ENCODE results near the gene LAMB2.

LAMB2 gene

GRCh38 chr3:49120096-49120437 is 12.8 kb downstream of the LAMB2 start:
- peak; percentile 19 for DNase-seq

- DNase-seq: no peak
Measured at GRCh38 chr3:49119439-49119838, 13.4 kb downstream of the LAMB2 start.

DNA sequence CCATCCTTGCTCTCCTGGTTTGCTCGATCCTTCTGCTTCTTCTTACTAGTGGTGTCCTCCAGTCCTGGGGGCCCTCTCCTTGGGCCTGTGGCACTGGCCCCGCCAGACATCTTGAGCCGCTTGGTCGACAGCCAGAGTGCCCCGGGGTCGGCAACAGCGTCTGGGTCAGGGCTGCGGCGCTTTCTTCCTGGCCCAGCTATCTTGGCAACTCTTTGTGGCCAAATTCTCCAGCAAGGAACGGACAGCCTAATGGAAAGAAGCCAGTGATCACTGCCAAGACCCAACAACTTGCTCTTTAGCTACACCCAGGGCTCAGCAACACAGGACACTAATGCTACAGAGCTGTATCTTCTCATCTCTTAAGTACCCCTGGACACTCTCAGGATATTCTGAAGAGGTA is 13.8 kb downstream of the LAMB2 start:
- DNase-seq: no peak

DNA sequence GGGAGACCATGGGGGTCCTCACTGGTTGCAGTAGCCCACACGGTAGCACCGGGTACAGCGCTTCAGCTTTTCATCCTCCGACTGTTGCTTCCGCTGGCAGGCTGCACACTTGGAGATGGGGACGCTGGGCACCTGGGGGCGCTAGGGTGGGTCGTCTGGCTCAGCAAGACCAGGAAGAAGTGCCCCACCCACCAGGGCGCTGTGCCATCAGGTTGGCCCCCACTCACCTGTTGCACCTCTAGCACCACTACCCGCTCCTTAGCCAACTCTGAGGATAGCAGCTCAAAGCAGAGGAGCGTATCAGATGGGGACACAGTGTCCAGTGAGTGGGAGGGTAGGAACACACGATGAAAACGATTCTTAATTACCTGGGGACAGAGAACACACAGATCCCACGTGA is 20.6 kb downstream of the LAMB2 start:
- DNase-seq: no peak

- no peak for DNase-seq
Measured at GRCh38 chr3:49111347-49111746, 21.5 kb downstream of the LAMB2 start.

DNA sequence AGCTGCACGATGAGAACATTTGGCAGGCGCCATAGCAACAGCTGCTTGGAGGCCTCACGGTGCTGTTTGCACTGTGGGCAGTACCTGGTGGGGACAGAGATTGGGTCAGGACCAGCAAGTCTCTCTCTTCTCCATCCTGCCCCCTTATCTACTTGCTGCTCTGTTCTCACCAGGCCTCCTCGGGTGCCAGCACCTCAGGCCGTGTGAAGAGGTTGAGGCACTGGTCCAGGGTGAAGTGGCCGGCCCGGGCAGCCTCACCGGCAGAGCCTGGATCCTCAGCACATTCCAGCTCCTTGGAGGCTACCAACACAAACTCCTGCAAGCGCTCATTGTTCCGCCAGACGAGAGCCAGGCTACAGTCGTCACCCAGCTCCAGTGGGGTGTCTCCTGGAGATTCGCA is 22.1 kb downstream of the LAMB2 start:
- DNase-seq: no peak

DNA sequence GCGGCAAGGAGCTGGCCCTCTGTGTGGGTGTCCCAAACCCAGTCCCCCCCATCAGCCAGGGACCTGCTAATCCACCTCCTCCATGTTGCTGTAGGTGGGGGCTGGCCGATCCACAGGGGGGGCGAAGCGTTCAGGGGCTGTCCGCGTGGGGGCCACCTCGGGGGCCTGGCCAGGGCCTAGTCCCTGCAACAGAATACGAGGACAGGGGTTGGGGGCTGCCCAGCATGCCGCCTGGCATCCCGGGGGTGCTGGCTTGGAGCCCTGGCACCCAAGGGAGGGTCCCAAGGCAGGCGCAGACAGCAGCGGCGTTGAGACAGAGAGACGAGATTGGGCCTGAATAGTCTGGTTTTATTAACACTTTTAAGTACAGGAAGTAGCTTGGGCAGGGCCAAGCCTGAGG is 24.5 kb downstream of the LAMB2 start:
- DNase-seq: no peak

DNA sequence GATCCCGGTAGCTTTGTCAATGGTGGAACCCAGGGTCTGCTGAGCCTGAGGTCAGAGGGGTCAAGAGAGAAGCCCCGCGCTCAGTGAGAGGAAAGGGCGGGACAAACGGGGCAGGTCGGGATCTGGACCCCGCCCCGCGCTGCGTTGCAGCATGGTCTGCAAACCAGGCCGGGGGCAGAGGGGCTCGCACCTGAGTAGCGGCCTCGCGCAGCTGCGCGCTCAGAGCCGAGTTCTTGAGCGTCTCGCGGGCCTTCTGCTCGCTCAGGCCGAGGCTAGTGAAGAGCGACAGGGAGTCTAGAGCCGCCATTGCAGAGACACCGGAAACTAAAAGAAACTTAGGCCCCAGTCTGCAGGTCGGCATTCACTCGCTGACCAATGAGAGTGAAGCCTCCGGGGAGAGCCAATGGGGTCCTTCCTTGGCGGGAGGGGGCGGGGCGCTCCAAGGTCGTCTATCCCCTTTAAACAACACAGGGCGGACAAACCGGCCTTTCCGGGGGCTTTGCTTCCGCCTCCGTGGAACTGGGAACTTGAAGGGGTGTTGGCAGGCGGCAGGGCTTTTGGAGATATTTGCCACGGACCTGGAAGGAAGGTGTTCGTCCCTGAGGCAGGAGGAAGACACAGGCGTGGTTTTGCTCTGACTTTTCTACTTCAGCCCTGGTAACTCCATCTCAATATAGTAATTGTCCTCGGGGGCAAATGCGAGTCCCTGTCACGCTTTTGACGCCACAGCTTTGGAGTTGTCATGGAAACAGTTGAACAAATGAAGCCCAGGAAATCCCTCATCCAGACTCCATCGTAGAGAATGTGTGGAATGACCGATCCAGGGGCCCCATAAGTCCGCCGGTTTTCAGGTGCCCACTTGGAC is 28.2 kb downstream of the LAMB2 start, which contains the start of gene QARS1:
QARS1 (minus strand) TSS at position 331 of the 865 bp plus-strand sequence; CDS start at position 307, 24 bp downstream.
- peak; percentile 88 for DNase-seq

- DNase-seq: no peak
Measured at GRCh38 chr3:49104052-49104426, 28.8 kb downstream of the LAMB2 start.

DNA sequence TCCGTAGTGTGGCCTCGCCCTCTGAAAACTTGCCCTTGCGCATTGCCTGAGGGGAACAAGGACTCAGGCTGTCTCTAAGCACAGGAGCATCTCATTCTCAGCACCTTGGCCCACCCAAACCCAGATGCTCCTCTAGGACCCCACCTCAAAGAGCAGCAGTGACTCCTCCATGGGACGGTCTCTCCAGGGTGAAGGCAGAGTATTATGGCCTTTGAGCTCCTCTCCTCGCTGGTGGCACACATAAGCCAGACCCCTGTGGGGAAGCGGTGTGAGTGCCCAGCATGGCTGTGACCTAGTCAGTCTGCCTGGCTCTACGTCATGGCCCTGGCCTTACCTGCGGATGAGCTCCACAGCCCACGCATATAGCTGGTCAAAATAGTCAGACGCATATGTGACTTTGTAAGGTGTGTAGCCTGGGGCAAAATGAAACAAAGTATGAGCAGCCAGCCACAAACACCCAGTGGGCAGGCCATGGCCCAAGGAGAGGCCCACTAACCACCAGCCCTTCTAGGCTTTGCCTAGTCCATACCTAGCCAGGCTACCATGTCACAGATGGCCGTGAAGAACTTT is 32.7 kb downstream of the LAMB2 start:
- no peak for DNase-seq

DNA sequence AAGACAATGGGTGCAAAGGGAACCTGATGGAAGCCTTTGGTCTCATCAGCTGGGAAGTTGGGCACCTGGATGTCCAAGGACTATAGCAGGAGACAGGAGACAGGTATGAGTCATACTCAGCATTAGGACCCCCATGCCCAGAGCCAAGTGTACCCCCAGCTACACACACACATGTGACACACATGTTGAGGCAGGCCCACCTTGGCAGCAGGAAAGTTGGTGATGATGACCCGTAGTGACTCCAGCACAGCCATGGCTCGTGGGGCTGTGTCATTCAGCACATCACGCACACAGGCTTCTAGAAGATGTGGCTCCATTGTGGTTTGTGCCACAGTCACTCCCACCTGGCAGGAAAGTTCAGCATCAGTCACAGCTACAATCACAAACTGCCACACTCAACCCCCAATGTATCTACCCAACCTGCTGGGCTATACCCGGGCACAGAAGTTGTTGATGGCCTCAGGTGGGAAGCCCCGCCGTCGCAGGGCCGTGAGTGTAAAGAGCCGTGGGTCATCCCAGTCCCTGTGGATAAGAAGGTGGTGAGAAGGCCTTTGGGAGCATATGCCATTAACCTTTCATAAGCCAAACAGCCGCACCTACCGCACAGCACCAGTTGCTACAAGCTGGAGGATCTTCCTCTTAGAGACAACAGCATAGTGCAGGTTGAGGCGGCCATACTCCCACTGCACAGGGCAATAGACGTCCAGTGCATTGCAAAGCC is 33.8 kb downstream of the LAMB2 start:
- no peak for DNase-seq

- DNase-seq: no peak
Measured at GRCh38 chr3:49098429-49098828, 34.4 kb downstream of the LAMB2 start.

DNA sequence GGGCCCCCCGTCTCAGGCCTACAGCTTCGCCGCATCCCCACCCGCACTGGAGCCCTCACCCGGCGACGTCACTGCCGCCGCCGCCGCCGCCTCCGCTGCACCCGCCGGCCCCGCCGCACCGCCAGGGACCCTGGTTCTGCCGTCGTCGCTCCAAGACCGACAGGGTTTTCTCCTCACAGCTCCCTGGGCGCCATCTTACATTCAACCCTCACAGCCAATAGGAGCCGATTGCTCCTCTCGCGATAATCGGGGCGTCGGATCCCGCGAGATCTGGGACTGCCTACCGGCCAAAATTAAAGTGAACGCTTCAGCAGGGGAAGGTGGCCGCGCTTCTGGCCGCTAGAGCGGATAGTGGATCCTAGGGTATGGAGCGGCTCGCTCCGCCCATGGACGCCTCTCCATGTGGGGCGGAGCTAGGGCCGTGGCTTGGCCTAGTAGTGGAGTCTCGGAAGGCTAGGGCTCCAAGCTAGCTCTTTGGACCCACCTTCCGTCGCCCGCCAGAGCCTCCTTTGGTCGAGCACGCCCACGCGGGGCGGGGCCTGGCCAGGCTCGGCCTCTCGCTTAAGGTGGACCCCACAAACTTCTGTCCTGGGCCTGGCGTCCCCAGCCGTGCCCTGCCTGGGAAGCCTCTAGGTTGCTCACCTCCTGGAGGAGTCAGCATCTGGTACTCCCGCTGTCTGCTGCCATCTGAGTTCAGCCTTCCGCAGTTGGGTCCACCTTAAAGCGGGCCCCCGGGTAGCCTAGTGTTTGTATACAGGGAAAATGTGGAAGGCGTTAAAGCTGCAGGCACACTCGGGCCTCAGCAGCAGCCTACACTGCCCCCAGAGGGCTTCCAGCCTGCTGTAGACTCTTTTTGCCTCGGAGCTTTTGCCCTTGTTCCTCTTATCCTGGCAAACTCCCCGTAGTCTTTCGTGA is 38.7 kb downstream of the LAMB2 start, which contains the start of gene QRICH1:
QRICH1 (minus strand) TSS at position 219 of the 915 bp plus-strand sequence. CDS start 17,054 bp downstream, outside the sequence.
- DNase-seq: peak; percentile 95

DNA sequence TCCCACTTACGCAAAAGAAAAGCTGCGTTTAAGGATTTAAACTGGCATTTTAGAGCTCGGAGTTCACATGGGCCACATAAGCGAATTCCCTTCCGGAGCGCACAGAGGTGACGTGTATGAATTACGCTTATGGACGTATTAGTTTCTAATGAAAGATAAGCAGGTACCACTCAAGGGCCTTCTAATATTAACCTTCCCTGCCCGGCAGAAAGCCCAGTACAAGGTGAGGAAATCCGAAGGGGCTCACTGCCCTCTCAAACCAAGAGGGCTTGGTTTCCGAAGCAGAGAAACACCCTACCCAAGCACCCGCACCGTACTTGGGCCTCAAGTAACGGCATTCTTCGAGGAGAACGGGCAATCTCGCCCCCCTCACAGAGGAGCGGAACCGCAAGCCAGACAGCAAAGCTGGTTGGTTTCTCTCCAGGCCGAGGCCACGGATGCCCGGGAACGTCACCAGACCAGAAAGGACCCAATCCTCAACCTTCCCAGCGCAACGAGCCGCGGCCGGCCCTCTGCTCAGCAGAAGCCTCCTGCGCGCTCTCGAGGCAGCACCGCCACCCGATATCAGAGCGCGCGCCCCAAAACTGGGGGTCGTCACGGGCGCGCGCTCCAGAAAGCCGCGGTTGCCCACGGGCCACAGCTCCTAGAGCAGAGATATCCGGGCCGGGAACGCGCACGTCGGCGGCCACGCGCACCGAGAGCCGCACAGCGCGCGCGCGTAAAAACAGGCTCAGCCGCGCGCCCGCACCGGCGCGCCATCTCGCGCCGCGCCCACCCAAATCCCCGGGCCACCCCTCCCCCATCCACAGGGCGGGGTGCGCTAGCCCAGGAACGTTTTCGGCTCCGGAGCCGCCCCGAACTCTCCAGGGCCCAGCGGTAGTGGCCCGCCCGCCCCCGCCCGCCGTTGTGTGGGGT is 39.7 kb downstream of the LAMB2 start:
- DNase-seq: peak; percentile 84

GRCh38 chr3:49081429-49081828 is 51.4 kb downstream of the LAMB2 start:
- DNase-seq: no peak

GRCh38 chr3:49079270-49079669 is 53.6 kb downstream of the LAMB2 start:
- no peak for DNase-seq

- no peak for DNase-seq
Measured at GRCh38 chr3:49076646-49077045, 56.2 kb downstream of the LAMB2 start.

DNA sequence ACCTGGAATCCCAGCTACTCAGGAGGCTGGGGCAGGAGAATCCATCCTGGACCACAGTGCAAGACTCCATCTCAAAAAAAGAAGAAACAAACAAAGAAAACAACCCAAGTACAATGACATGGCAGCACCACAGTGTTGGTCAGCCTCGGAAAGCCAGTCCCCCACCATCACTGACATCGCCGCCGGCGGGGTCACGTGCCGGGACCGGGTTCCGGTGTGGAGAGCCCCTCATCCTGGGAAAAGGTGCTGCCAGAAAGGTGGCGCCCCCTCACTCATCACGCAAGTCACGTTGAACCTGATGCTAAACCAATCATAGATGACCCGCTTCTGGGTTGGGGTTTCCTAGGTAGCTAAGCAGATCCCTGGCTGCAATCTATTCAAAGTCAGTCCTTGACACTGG is 56.7 kb downstream of the LAMB2 start:
- no peak for DNase-seq
